Measurements from ENCODE around the gene AP5Z1. TPM values are rescaled to one million over a fixed set of nuclear protein-coding genes. Genes with fewer than 3 reads are reported as not detected.
"Not testable (repeated sequence)": the region's sequence is repeated elsewhere in the genome, so short reads cannot be mapped to it uniquely, and the experiment has no call there.

The AP5Z1 gene
- total RNA-seq, 1 experiment from 2014 or later = 74.5 TPM

- not testable (repeated sequence) for DNase-seq (ENCODE audit: low spot score)
These were observed 27.2 kb downstream of the AP5Z1 start for GRCh38 chr7:4802577-4802976.

GRCh38 chr7:4803397-4804241 is 28.2 kb downstream of the AP5Z1 start:
- no peak for DNase-seq (ENCODE audit: low spot score)

GRCh38 chr7:4805110-4805983 is 29.9 kb downstream of the AP5Z1 start:
- DNase-seq (ENCODE audit: low spot score) = no peak

- DNase-seq (ENCODE audit: low spot score) = no peak
These were observed 30.5 kb downstream of the AP5Z1 start for GRCh38 chr7:4805984-4806300.

GRCh38 chr7:4806983-4807597 is 31.7 kb downstream of the AP5Z1 start:
- no peak for DNase-seq (ENCODE audit: low spot score)

- DNase-seq (ENCODE audit: low spot score) = no peak
These were observed 32.2 kb downstream of the AP5Z1 start for GRCh38 chr7:4807598-4808016.

- no peak for DNase-seq (ENCODE audit: low spot score)
These were observed 32.6 kb downstream of the AP5Z1 start for GRCh38 chr7:4808026-4808425.

GRCh38 chr7:4808565-4808964 is 33.1 kb downstream of the AP5Z1 start:
- DNase-seq (ENCODE audit: low spot score) = no peak

GRCh38 chr7:4809091-4809591 is 33.7 kb downstream of the AP5Z1 start:
- no peak for DNase-seq (ENCODE audit: low spot score)

- no peak for DNase-seq (ENCODE audit: low spot score)
These were observed 34.2 kb downstream of the AP5Z1 start for GRCh38 chr7:4809666-4810065.

GRCh38 chr7:4814433-4814832 is 39.0 kb downstream of the AP5Z1 start:
- no peak for DNase-seq (ENCODE audit: low spot score)

GRCh38 chr7:4815121-4815520 is 39.7 kb downstream of the AP5Z1 start:
- DNase-seq (ENCODE audit: low spot score) = no peak

- no peak for DNase-seq (ENCODE audit: low spot score)
These were observed 40.4 kb downstream of the AP5Z1 start for GRCh38 chr7:4815609-4816418.

GRCh38 chr7:4816419-4817080 is 41.1 kb downstream of the AP5Z1 start:
- DNase-seq (ENCODE audit: low spot score) = no peak

- no peak for DNase-seq (ENCODE audit: low spot score)
These were observed 41.9 kb downstream of the AP5Z1 start for GRCh38 chr7:4817178-4817901.

- no peak for DNase-seq (ENCODE audit: low spot score)
These were observed 42.8 kb downstream of the AP5Z1 start for GRCh38 chr7:4818000-4818794.

- no peak for DNase-seq (ENCODE audit: low spot score)
These were observed 44.4 kb downstream of the AP5Z1 start for GRCh38 chr7:4819560-4820404.

- no peak for DNase-seq (ENCODE audit: low spot score)
These were observed 45.1 kb downstream of the AP5Z1 start for GRCh38 chr7:4820405-4820966.
